HG03060 (cell line): ENCODE data around the gene PRR7.
A peak's percentile ranks its signal among the peaks of the same experiment; 100 is the strongest.

Source experiments
- ATAC-seq: cut with Tn5 transposase; IDR thresholded peaks from one replicate; pipeline ENCODE4 v1.9.1; 2021; ENCODE audit warnings: low read depth, moderate number of reproducible peaks; ENCODE audit not compliant: unreplicated experiment

PRR7 gene

GRCh38 chr5:177495243-177496060 is 48.8 kb downstream of the PRR7 start:
- ATAC-seq, result no peak

- no peak for ATAC-seq
Measured at GRCh38 chr5:177496070-177496726, 49.6 kb downstream of the PRR7 start.

GRCh38 chr5:177496727-177497291 is 50.2 kb downstream of the PRR7 start:
- ATAC-seq, result no peak

GRCh38 chr5:177497292-177498012 is 50.8 kb downstream of the PRR7 start, which contains the start of gene PDLIM7:
Gene PDLIM7 (minus strand): TSS chr5:177497604. CDS start chr5:177496512, 1,092 bp downstream.
- peak; percentile 51 for ATAC-seq

GRCh38 chr5:177498013-177498787 is 51.6 kb downstream of the PRR7 start:
- no peak for ATAC-seq

GRCh38 chr5:177499842-177500241 is 53.2 kb downstream of the PRR7 start:
- ATAC-seq, result no peak

GRCh38 chr5:177500685-177501522 is 54.3 kb downstream of the PRR7 start:
- no peak for ATAC-seq

- no peak for ATAC-seq
Measured at GRCh38 chr5:177501874-177502678, 55.5 kb downstream of the PRR7 start.

GRCh38 chr5:177502886-177503285 is 56.3 kb downstream of the PRR7 start:
- ATAC-seq, result no peak

- no peak for ATAC-seq
Measured at GRCh38 chr5:177503351-177504085, 56.9 kb downstream of the PRR7 start.

GRCh38 chr5:177504086-177505056 is 57.8 kb downstream of the PRR7 start:
- ATAC-seq, result no peak

- ATAC-seq, result no peak
Measured at GRCh38 chr5:177505075-177505474, 58.5 kb downstream of the PRR7 start.
